Measurements from ENCODE around the gene PABPC3.

DNA sequence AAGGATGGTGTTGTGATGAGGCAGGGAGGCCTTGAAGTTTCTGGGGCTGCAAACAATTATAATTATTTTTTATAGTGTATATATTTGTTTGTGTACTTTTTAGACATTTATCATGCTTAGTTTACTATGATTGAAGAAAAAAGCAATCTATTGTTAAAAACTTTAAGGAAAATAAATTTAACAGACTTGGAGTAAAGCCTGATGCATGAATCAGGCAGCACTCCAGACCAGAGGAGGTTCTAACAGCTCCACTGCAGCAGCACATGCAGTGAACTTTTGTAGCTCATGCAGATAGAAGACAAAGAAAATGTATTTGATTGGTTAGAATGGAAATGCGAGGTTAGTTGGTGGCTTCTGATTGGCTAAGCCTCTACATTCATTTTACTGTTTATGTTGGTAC is 36.8 kb upstream of the PABPC3 start:
- TF ChIP-seq CTCF (conservative IDR thresholded peaks at IDR 0.05; ENCODE audit: low read depth, low read length) = no peak
- TF ChIP-seq POLR2A (IDR thresholded peaks at IDR 0.05; ENCODE audit: low read depth, low read length) = no peak
- no peak for TF ChIP-seq FOS (IDR thresholded peaks at IDR 0.05; ENCODE audit: low read depth, low read length)
- TF ChIP-seq BHLHE40 (IDR thresholded peaks at IDR 0.05; ENCODE audit: low read depth, low read length) = no peak
- TF ChIP-seq CEBPB (IDR thresholded peaks at IDR 0.05; ENCODE audit: low read depth, low read length) = no peak
- no peak for TF ChIP-seq USF2 (IDR thresholded peaks at IDR 0.05; ENCODE audit: low read depth, low read length)
- no peak for TF ChIP-seq RAD21 (IDR thresholded peaks at IDR 0.05; ENCODE audit: low read length)
- TF ChIP-seq RCOR1 (IDR thresholded peaks at IDR 0.05; ENCODE audit: insufficient replicate concordance, low read length) = no peak
- TF ChIP-seq RFX5 (IDR thresholded peaks at IDR 0.05; ENCODE audit: low read depth, low read length) = no peak
- no peak for TF ChIP-seq MXI1 (IDR thresholded peaks at IDR 0.05; ENCODE audit: borderline replicate concordance, low read depth, low read length)

Data from IMR-90 (cell line).